Ishikawa (cell line): Measurements from ENCODE around the gene ZNRF2.

ENCODE experiments used
- EGR1 ChIP-seq: IDR thresholded peaks from 2 replicates; pipeline ENCODE4 v1.6.1; 2012
- RAD21 ChIP-seq: IDR thresholded peaks from 2 replicates; pipeline ENCODE4 v1.6.1; 2012; ENCODE audit warnings: low read depth
- REST ChIP-seq: IDR thresholded peaks from 2 replicates; pipeline ENCODE4 v1.6.1; 2012; ENCODE audit warnings: low read depth, mild to moderate bottlenecking
- TAF1 ChIP-seq: IDR thresholded peaks from 2 replicates; pipeline ENCODE4 v1.6.1; 2012; ENCODE audit warnings: low read depth, mild to moderate bottlenecking
- TCF12 ChIP-seq: IDR thresholded peaks from 2 replicates; pipeline ENCODE4 v1.6.1; 2012; ENCODE audit warnings: low read depth
- TEAD4 ChIP-seq: IDR thresholded peaks from 2 replicates; pipeline ENCODE4 v1.6.1; 2012
- YY1 ChIP-seq: IDR thresholded peaks from 2 replicates; pipeline ENCODE4 v1.6.1; 2012; ENCODE audit warnings: low read depth

- TF ChIP-seq REST (no peak), TCF12 (no peak), YY1 (no peak), EGR1 (no peak), TAF1 (no peak), TEAD4 (no peak), RAD21 (no peak)
Observed at GRCh38 chr7:30359957-30360356, 75.6 kb downstream of the ZNRF2 start.
